HL-60 (cell line): Measurements from ENCODE around the gene CRNKL1.

ENCODE experiments used
- DNase-seq, 2 experiments: peaks; one replicate each; pipeline ENCODE4 v3.0.0-alpha.2; 2010 to 2020; ENCODE audit warnings: low read depth in 1 of 2, low spot score in 1 of 2
- H3K27ac ChIP-seq: fragments of 250-450 bp; sonication (Bioruptor Pico); replicated peaks from 2 replicates; pipeline ENCODE4 v1.5.1; 2020; ENCODE audit warnings: mild to moderate bottlenecking, moderate library complexity
- H3K27me3 ChIP-seq: fragments of 250-450 bp; sonication (Bioruptor Pico); 2 replicates; pipeline ENCODE4 v1.5.1; 2021; ENCODE audit warnings: mild to moderate bottlenecking, moderate library complexity; ENCODE audit not compliant: insufficient read depth, poor library complexity, severe bottlenecking
- H3K4me3 ChIP-seq: replicated peaks from 2 replicates; pipeline ENCODE4 v1.5.1; 2011; ENCODE audit warnings: mild to moderate bottlenecking, control low read depth, low read length; ENCODE audit not compliant: insufficient read depth
- GABPA ChIP-seq: IDR thresholded peaks from 2 replicates; pipeline ENCODE4 v1.6.1; 2012; ENCODE audit warnings: low read depth
- POLR2AphosphoS5 ChIP-seq: IDR thresholded peaks from 2 replicates; pipeline ENCODE4 v1.6.1; 2012; ENCODE audit warnings: low read depth
- REST ChIP-seq: IDR thresholded peaks from 2 replicates; pipeline ENCODE4 v1.6.1; 2012; ENCODE audit warnings: low read depth; ENCODE audit not compliant: insufficient replicate concordance
- SPI1 ChIP-seq: IDR thresholded peaks from 2 replicates; pipeline ENCODE4 v1.6.1; 2012; ENCODE audit warnings: low read depth, mild to moderate bottlenecking, borderline replicate concordance
- TF ChIP-seq, protein P1 (sequence below): IDR thresholded peaks from one replicate; pipeline ENCODE4 v1.5.1; 2011; ENCODE audit warnings: low read length, control low read depth, inconsistent platforms; ENCODE audit not compliant: insufficient read depth

Gene CRNKL1

GRCh38 chr20:19991308-19991707, 61.0 kb downstream of the CRNKL1 start:
- H3K27ac ChIP-seq: no peak overlapping the region
- H3K4me3 ChIP-seq: no peak overlapping the region
- no peak for DNase-seq
- no peak for TF ChIP-seq GABPA
- no peak for TF ChIP-seq REST
- TF ChIP-seq POLR2AphosphoS5: no peak
- no peak for TF ChIP-seq SPI1
- TF ChIP-seq, protein P1, sequence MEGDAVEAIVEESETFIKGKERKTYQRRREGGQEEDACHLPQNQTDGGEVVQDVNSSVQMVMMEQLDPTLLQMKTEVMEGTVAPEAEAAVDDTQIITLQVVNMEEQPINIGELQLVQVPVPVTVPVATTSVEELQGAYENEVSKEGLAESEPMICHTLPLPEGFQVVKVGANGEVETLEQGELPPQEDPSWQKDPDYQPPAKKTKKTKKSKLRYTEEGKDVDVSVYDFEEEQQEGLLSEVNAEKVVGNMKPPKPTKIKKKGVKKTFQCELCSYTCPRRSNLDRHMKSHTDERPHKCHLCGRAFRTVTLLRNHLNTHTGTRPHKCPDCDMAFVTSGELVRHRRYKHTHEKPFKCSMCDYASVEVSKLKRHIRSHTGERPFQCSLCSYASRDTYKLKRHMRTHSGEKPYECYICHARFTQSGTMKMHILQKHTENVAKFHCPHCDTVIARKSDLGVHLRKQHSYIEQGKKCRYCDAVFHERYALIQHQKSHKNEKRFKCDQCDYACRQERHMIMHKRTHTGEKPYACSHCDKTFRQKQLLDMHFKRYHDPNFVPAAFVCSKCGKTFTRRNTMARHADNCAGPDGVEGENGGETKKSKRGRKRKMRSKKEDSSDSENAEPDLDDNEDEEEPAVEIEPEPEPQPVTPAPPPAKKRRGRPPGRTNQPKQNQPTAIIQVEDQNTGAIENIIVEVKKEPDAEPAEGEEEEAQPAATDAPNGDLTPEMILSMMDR: no peak
- H3K27me3 ChIP-seq: no peaks in the 10 kb centered on the region

DNA sequence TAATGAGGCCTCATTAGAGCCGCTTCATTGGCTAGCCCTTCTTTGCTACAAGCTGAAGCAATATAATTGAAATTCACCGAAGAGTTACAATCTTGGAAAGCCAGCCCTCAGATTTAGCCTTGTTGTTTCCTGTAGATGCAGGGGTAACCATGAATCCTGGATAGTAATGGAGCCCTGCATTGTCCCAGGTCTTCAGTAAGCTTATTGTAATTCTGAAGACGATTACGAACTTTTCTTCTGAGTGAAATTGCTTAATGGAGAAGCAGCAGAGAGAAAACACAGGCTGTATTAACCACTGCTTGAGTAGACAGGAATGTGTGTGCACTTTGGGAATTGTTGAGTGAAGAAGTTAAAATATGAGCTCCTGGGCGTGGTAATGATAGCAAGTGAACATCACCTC, 61.4 kb downstream of the CRNKL1 start:
- H3K27ac ChIP-seq: no peak overlapping the region
- no peaks in the 10 kb centered on the region for H3K27me3 ChIP-seq

GRCh38 chr20:19987046-19987445, 65.2 kb downstream of the CRNKL1 start:
- Histone ChIP-seq H3K4me3 (no peak overlapping the region), H3K27ac (no peak overlapping the region), H3K27me3 (no peaks in the 10 kb centered on the region)
- DNase-seq: no peak
- TF ChIP-seq GABPA (no peak), REST (no peak), SPI1 (no peak), POLR2AphosphoS5 (no peak)
- TF ChIP-seq, protein P1: no peak

More for the DNA sequence above, 61.4 kb downstream of the CRNKL1 start:
- TF ChIP-seq, protein P1: no peak
- TF ChIP-seq REST: no peak
- no peak for TF ChIP-seq POLR2AphosphoS5
- TF ChIP-seq GABPA: no peak
- TF ChIP-seq SPI1: no peak
- no peak for DNase-seq
- H3K4me3 ChIP-seq: no peak overlapping the region
